GM21737 (cell line): ENCODE data around the gene MFSD1.
"Not testable (repeated sequence)": the region's sequence is repeated elsewhere in the genome, so short reads cannot be mapped to it uniquely, and the experiment has no call there.

ENCODE experiments used
- ATAC-seq: cut with Tn5 transposase; IDR thresholded peaks from one replicate; pipeline ENCODE4 v1.9.1; 2021; ENCODE audit warnings: mild to moderate bottlenecking, moderate library complexity; ENCODE audit not compliant: unreplicated experiment

Gene MFSD1

GRCh38 chr3:158775426-158776410, 26.1 kb upstream of the MFSD1 start:
- ATAC-seq = no peak

GRCh38 chr3:158776531-158776930, 25.3 kb upstream of the MFSD1 start:
- no peak for ATAC-seq

GRCh38 chr3:158777161-158777873, 24.5 kb upstream of the MFSD1 start:
- ATAC-seq = no peak

- no peak for ATAC-seq
Measured at GRCh38 chr3:158780766-158781165, 21.1 kb upstream of the MFSD1 start.

- ATAC-seq = no peak
Measured at GRCh38 chr3:158781191-158781590, 20.7 kb upstream of the MFSD1 start.

- ATAC-seq = no peak
Measured at GRCh38 chr3:158781849-158782248, 20.0 kb upstream of the MFSD1 start.

GRCh38 chr3:158782283-158782989, 19.4 kb upstream of the MFSD1 start:
- ATAC-seq = no peak

- ATAC-seq = no peak
Measured at GRCh38 chr3:158783051-158783450, 18.8 kb upstream of the MFSD1 start.

GRCh38 chr3:158785972-158786371, 15.9 kb upstream of the MFSD1 start:
- ATAC-seq = no peak

- ATAC-seq = no peak
Measured at GRCh38 chr3:158788446-158788845, 13.4 kb upstream of the MFSD1 start.

- ATAC-seq = no peak
Measured at GRCh38 chr3:158789592-158789991, 12.3 kb upstream of the MFSD1 start.

GRCh38 chr3:158790901-158791589, 10.8 kb upstream of the MFSD1 start:
- ATAC-seq = no peak

GRCh38 chr3:158791590-158791920, 10.3 kb upstream of the MFSD1 start:
- ATAC-seq = not testable (repeated sequence)

GRCh38 chr3:158792709-158793108, 9.1 kb upstream of the MFSD1 start:
- ATAC-seq = no peak

- ATAC-seq = no peak
Measured at GRCh38 chr3:158794206-158794605, 7.6 kb upstream of the MFSD1 start.

- no peak for ATAC-seq
Measured at GRCh38 chr3:158794936-158795518, 6.8 kb upstream of the MFSD1 start.

GRCh38 chr3:158801201-158801600, 653 bp upstream of the MFSD1 start:
- ATAC-seq = no peak

- ATAC-seq = peak; percentile 23
Measured at GRCh38 chr3:158802409-158803268, 785 bp downstream of the MFSD1 start.

GRCh38 chr3:158804441-158804840, 2.6 kb downstream of the MFSD1 start:
- ATAC-seq = no peak

- no peak for ATAC-seq
Measured at GRCh38 chr3:158808697-158809096, 6.8 kb downstream of the MFSD1 start.
